Activated CD4-positive, alpha-beta T cell treated with anti-CD3 and anti-CD28 coated beads, Interleukin-10, Interleukin-2, amounts not matched to agents 100 ng/mL and 50 ng/mL, durations not matched to agents 16 hours and 8 hours (primary cell): ENCODE data around the gene CKMT2.

Source experiments
- DNase-seq: peaks from one replicate; pipeline ENCODE4 v3.0.0-alpha.2; 2020

CKMT2 gene

DNA sequence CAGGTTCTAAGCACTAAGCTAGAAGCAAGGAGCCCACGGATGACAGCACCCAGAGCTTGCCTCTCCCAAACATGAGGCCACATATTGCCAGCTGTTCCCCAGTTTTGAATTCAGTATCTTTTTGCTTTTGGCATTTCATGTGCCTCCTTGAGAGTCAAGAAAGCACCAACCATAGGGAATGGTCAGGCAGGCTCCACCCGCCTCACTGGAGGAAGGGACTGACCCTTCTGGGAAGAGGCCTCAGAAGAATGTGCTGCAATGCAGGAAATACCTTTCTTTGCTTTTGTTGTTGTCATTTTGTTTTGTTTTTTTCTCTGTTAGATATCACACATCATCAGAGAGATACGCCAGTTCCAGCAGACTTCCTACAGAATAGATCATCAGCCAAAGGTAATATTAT lies 13.7 kb upstream of the CKMT2 start:
- no peak for DNase-seq

DNA sequence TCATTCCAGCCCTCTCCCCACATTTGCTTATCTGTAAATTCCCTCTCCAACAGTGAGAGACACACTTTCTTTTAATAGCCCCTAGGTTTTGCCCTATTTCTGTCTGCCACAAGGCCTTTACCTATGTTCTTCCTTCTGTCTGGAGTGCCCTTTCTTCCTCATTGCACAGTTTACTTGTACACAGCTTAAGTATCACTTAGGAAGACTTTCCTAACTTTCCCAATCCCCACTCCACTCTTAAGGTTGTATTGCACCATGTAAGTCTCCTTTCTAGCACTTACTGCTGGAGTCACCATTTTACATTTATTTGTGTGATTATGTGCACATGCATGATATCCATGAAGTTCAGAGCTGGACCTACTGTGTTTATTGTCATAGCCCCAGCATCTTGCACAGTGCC lies 10.8 kb upstream of the CKMT2 start:
- DNase-seq: no peak

DNA sequence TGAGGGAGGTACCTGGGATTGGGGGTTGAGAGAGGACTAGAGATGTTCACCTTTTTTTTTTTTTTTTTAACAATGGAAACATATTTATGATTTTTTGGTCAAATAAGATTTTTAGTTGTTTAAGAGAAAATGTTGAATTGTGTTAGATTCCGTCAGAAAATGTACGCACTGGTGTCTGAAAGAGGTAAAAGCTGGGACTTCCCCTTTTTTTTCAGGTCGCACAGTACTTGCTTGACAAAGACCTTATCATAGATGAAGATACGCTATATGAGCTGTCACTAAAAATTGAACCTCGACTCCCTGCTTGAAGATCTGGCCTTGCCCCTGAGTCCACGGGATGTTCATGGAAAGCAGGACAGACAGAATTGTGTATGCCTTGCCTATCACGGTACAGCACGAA lies 7.7 kb upstream of the CKMT2 start:
- no peak for DNase-seq

DNA sequence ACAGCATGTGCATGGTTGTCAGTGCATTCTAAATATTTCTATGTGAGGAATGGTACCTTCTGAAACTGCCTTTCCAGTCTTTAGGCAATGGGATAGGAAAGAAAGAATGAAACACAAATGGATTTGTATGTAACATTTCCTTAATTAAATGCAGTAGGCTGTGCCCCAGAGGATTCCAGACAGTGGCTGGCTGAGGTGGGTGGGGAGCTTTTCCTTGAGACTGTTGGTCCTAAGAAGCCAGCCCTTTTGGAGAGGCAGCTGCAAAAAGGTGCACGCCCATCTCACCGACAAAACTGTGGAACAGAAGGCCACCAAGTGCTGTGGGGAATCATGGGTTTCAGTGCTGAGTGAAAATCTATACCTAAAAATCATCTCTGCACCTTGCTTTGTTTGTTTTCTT lies 6.8 kb upstream of the CKMT2 start:
- no peak for DNase-seq

DNA sequence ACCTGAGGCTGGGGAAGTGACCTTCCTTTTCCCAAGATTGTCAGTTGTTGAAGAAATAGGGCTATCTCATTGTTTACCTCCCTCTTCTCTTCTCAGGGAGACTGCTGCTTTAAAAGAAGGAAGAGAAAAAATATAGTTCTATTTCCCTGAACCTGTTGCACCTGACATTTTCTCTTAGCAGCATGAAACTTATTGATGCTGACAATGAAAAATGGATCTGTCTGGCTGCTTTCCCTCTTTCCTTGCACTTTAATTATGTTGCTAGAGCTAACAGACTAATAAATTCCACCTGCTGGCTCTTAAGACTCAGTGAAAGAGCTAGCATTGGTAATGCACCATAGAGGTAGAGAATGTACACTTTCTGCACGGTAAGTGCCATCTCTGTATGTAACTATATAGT lies 6.2 kb upstream of the CKMT2 start:
- DNase-seq: no peak

DNA sequence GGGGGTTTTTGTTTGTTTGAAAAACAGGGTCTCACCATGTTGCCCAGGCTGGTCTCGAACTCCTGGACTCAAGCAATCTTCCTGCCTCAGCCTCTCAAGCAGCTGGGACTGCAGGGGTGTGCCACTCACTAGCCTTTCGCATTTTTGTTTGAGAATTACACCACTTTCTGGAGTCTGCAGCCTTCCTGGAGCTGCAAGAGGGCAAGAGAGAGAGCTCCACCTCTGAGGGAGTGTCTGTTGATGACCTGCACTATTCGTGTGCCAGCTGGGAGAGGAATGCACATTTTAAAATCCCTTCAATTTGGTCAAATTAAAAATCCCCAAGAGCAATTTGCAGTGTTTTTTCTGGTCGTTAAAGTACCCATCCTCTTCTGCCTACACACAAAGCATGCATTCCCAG lies 5.0 kb upstream of the CKMT2 start:
- DNase-seq: no peak

DNA sequence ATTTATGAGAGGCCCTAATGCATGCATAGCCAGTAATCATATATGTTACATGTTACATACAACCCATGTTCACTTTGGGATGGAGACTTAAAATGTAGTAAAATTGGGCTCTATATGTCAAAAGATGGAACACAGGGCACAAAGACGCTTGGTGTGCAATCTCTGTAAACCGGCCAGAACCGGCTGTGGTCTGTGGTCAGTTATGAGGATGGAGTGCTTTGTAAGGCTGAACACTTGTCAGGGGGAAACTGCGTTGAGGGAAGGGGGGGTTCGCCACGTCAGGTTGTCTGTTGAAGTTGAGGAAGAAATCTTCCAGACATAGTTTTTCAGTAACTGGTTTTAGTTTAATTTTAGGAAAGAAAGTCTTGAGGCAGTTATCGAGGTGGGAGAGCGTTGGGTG lies 2.7 kb upstream of the CKMT2 start:
- DNase-seq: no peak

DNA sequence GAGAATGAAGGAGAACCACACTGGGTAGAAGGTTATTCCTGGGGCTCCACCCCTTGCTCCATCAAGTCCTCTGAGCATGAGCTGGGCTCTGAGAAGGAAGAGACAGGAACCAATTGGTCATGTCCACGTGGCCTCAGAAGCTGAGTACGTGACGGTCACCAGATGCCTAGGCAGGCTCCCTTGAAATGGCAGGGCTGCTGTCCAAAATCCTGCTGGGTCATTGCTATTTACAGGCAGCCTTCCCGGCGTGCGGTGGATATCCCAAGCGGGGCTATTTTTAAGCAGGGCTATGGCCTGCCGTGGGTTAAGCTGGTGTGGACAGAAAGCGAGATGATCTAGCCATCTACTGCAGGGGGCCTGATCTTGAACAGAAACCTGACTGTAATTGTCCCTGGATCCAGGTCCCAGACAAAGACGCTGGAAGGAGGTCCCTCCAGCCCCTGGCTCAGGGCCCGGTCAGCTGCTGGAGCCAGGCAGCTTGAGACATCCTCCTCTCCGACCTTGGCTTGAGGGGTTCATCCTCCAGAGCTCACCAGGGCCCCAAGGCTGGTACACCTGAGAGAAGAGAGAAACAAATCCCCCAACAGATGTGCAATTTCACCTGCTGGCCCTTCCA lies 550 bp upstream of the CKMT2 start:
- DNase-seq: no peak

DNA sequence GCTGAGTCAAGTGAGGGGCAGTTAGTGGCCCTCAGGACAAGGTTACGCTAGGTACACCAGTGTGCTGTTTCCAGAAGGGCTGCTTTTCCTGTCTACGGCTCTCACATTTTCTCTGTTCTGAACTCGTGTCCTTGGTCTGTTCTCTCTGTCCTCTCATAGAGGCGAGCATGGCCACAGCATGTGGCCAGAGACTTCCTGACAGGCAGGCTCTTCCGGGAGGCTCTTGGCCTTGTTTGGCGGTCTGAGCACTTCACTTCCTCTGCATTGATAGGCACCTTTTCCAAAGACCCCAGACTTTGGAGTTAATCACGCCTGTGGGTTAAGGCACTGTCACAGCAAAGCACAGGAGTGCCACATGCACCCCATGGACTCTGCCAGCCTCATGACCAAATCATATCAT lies 1.2 kb downstream of the CKMT2 start:
- DNase-seq: no peak

DNA sequence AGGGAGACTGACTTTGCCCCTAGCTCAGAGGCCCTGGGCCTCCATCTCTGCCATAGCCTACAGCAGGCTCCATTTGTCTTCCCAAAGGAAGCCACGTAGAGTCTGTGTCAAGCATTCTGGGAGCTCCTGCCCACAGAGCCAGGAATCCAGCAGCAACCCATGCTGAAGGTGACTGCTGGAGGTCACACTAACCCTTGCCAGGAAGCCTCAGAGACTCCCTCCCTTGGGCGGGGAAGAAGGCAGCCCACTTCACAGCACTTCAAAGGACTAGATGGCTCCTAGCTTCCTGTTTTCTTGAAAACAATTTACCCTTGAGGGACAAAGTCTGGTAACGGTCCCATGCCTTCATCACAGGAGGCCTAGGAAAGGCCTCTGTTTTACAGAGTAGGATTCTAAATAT lies 1.7 kb downstream of the CKMT2 start:
- DNase-seq: no peak

DNA sequence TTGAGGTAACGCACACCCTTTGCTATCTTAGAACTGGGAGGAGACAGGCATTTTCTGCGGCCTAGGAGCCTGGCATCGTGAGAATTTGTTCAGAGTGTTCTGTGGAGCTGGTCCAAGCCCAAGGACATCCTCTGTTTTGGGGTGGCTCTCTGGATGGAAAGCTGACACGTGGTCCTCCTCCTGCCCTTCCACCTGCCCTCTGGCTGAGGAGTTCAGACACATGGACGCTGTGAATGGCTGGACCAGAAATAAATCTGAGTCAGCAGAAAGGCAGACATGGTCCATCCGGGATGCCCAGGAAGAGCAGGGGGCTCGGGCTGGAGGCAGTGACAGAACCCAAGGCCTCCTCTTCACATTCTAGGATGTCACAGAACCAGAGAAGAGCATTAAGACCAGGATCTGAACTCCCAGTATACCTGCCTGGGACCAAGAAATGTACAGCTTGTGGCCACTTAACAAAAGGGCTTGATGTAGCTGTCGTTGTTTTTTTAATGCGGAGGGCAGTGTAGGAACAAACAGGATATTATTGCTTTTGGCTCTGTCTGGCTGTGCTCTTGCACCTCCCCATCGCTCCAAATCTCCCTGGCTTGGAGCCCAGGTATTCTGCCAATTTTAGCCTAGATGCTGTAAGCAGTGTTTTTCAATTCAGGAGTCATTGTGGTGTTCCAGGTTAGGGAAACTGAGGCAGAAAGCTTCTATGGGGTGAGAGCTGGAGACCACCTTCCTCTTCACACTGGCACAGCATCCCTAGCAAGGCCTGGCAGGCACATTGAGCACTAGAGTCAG lies 2.4 kb downstream of the CKMT2 start:
- no peak for DNase-seq

DNA sequence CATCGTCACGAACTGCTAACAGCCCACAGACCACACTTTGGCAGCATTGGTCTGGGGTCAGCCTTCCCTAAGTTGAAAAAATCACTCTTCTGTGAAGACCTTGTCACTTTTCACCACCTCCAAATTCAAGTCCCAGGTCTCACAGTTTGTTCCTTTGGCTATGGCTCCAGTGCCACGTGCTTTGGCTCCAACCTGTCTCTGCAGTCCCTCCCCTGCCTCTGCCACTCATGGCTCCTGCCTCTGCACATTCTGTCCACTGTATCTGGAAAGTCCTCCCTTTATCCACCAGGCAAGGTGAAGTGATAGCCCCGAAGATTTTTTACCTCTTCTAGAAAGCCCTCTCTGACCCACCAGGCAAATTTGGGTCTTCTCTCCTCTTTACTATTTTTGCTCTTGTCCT lies 5.3 kb downstream of the CKMT2 start:
- no peak for DNase-seq

DNA sequence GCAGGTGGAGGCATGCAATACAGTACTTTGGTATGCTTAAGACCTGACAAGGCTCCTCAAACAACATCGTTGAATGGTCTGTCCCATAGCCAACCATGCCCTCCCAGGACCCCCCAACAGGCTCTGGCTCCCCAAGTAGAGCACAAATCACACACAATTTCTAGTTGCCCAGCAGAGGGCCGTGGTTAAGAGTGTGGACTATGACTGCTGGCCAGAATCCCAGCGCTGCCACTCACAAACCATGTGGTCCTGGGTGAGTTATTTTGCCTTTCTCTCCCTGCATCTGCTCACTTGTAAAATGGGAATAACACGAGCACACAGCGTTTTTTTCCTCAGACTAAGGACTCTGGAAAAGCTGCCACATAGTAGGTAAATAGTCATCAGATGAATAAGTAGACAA lies 6.5 kb downstream of the CKMT2 start:
- no peak for DNase-seq

DNA sequence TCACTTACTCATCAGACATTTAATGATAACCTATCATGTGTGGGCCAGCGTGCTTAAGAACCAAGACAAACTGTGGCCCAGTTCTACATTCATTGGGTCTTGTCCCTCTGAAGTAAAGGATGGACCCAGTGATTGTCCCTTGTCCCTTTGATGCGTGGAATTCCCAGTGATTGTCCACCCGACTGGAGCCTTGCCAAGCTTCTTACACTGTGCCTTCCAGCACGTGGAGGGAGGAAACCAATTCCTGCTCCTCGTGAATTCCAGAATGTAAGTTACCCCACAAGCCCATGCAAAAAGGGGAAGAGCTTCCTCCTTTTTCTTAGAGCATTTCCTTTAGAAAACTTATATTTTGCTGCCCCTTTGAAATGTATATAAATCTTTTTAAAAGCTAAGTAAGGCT lies 7.9 kb downstream of the CKMT2 start:
- DNase-seq: no peak

DNA sequence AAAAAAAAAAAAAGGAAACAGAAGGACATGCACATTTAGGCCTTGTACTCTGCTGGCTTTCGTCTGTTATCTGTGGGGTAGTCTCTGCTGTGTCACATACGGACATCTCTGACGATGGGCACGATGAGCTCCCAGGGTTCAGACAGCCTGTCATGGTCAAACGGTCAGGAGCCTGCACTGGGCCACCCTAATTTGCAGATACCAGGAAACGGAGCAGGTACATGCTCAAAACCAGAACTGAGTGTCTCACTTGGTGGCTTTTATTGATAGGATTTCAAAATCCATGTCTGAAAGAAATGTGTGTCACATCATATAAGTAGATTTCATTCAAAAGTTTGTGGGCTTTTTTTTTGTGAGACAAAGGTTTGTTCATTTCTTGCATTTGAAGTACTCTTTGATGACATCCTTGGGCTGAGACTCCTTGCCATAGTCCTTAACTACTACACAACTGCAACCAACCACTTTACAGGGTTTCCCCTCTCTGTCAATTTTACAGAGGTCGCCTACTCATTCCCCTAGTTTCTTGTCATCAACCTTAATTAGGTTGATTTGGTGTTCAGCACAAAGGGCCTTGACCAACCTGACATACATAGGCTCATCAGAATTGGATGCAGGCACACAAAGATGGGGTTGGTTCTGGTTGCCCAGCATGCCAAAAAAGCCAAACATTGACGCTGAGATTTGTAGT lies 9.0 kb downstream of the CKMT2 start:
- peak; percentile 18 for DNase-seq

DNA sequence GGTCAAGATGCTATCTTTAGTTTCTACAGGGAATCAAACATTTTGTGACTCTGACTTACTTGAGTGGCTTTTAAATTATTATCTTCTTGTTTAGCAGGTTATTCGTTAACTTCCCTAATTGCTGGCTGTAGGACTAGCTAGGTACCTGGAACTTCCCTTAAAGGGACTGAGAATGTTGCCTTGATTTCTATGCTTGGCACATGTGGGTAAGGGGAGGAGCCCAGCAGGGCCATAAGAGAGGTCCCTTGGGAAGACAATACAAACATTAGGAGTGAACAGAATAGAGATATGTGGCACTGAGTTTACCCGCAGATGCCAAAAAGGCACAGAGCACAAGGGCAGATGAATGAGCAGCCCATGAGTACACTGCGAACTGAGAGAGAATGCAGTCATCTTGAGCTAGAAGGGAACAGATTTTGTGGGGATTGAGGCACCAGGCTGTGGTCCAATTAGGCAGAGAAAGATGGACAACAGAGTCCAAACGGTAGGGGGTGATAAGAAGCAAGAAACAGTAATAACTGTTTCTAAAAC lies 9.8 kb downstream of the CKMT2 start:
- DNase-seq: no peak

DNA sequence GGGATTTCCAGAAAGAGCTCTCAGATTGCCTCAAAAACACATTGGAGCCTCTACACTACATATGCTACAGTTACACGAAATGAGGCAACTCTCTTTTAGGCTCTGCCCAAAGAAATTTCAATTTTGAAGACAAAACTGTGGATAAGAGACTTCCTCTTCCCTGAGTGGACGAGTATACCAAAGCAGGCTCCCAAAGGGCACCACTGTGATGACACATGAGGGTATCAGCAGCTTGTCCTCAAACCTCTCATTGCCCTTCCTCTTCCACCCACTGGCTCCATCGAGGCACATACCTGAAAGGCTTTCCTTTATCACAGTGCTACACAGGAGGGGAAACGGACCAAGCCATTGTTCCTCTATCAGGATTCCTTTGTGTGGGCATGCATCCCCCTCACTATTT lies 11.3 kb downstream of the CKMT2 start:
- no peak for DNase-seq

DNA sequence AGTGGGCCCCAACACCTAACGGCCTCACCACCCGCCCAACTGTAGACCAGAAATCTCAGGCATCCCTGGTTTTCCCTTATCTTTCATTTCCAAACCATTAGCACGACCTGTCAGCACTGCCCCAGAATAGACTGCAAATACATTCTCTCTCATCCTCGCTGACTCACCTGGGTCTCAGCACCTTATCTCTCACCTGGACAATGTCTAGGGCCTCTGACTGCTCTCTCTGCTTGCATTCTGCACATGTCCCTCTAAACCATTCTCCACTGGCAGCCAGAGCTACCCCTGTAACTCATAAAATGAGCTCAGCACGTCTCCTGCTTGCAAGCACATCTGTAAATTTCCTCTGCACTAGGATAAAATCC lies 12.7 kb downstream of the CKMT2 start:
- no peak for DNase-seq

DNA sequence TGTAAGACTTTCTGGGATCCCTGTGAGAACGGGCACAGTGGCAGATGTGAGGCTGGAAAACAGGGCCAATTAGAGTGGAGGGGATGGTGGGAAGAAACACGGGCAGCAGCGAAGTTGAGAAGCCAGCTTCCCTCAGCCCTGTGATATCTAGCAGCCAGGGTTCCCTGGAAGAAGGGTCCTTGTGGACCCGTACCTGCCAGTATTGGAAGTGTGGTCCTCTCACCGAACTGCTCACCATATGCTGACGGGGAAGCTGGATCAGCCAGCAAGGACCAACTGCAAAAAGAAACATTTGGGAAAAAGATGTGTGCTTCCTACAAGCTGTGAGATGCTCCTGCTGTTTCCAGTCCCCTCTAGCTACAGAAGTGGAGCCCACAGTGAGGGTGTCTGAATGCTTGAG lies 13.6 kb downstream of the CKMT2 start:
- no peak for DNase-seq

DNA sequence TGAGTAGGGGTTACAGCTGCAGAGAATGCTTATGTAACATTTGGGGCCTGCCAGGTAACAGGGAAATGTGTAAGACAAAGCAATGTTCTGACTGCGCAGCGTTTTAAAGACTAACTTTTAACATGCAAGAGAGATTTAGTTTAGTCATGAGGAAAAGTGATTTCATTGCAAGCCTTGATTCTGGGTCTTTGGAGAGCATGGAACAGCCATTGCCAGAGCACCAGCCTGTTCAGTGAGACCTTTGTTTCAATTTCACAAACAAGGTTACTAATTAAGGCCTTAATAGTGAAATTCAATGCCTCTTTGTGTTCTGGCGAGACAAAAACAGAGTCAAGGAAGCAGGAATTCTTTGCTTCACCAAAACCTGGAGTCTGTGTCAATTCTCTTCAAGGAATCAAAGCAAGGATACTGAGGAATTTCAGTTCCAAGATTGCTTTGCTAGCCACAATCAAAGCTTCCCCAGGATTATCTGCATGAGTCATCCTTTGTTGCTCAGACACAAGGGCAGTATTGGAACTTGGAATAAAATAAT lies 14.4 kb downstream of the CKMT2 start:
- no peak for DNase-seq

DNA sequence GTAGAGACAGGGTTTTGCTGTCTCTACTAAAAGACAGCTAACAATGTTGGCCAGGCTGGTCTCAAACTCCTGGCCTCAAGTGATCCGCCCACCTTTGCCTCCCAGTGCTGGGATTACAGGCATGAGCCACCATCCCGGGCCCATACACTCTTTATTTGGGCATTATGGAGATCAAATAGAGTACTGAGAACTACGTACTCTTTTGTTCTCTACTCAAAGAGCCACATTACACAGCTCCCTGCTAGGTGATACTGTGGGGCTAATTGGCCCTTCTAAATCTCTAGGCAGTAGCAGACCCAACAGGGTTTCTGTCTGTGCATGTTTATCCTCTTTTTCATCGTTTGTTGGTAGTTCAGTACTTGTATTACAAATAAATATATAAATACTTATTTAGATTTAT lies 16.1 kb downstream of the CKMT2 start:
- DNase-seq: no peak

DNA sequence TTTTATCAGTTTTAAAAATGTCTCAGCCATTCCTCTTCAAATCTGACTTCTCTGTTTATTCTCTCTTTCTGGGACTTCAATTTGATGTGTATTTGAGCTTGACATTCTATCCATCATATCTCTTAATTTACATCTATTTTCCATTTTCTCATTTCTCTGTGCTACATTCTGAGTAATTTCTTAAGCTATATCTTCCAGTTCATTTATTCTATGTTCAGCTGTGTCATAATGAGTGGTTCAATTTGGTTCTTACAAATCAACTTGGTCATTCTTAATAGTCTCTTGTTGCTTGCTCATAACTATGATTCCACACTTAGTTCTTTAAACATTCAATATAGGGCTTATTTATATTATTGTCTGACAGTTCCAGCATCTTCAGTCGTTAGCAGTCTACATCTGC lies 16.9 kb downstream of the CKMT2 start:
- DNase-seq: no peak

DNA sequence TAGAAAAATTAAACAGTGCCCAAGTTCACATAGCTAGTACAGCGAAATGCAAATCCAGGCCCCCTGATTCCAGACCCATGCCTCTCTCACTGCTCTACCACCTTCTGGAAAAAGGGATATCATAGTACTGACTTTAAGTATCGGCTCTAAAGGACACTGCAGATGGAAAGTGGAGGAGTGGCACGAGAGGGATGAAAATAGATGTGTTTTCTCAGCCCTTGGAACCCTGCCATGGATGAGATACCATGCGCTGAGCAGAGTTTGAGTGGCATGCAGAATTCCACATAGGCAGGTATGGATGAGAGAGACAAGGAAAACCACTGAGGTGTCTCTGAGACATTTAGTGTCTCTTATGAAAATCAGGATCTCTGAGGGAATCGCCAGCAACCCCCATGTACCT lies 18.8 kb downstream of the CKMT2 start:
- no peak for DNase-seq

DNA sequence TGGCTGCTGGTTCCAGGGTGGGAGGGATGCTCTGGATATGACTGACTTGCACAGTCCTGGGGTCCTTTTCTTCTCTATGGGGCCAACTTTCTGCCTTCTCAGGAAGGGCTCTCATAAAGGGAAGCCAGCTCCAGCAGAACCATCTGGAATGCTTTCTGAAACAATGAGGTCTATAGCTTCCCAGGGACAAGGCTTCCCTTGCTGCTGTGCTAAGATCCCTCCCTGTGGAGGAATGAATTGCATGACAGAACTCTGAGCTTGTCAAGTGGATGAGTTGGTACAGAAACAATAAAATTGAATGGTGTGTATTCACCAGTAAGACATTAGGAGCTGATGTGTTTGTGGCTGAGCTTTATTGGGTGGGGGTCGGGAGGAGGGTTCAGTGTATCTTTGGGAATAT lies 19.8 kb downstream of the CKMT2 start:
- DNase-seq: no peak
